ENCODE data around the gene COMT. TPM values are rescaled to one million over a fixed set of nuclear protein-coding genes. Genes with fewer than 3 reads are reported as not detected.

The COMT gene
- total and polyA plus RNA-seq, 8 donors = 25.1 to 174 (median 103) TPM

DNA sequence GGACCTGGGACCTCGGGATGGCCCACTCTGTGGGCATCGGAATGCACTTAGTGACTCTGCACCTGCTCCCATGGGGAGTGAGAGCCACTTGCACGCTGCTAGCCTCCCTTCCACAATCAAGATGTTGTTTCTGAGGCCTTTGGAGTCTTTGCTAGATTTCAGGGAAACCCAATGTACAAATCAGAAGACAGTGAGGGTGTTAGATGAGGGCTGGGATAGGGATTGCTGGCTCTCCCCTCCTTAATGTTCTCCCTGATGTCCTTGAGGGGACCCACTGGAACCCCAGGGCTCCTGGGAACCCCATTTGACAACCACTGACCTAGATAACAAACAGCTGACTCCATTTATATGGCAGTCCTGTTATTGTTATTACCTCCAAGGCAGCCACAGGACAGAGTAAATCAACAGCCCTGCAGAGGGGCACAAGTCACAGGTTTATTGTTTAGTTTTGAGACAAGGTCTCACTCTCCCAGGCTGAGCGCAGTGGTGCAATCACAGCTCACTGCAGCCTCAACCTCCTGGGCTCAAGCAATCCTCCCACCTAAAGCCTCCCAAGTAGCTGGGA, 31.3 kb upstream of the COMT start:
- no peak overlapping the region for H3K4me3 ChIP-seq
- H3K27me3 ChIP-seq = no peaks in the 10 kb centered on the region
- 30 to 41% (median 34%) methylated on average over 4 of the region's 4 CpGs for WGBS, 5 donors
- TF ChIP-seq POLR2A (IDR thresholded peaks at IDR 0.05) (no peak), POLR2AphosphoS5 (IDR thresholded peaks at IDR 0.05) (no peak)
- TF ChIP-seq, protein P1, sequence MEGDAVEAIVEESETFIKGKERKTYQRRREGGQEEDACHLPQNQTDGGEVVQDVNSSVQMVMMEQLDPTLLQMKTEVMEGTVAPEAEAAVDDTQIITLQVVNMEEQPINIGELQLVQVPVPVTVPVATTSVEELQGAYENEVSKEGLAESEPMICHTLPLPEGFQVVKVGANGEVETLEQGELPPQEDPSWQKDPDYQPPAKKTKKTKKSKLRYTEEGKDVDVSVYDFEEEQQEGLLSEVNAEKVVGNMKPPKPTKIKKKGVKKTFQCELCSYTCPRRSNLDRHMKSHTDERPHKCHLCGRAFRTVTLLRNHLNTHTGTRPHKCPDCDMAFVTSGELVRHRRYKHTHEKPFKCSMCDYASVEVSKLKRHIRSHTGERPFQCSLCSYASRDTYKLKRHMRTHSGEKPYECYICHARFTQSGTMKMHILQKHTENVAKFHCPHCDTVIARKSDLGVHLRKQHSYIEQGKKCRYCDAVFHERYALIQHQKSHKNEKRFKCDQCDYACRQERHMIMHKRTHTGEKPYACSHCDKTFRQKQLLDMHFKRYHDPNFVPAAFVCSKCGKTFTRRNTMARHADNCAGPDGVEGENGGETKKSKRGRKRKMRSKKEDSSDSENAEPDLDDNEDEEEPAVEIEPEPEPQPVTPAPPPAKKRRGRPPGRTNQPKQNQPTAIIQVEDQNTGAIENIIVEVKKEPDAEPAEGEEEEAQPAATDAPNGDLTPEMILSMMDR (IDR thresholded peaks at IDR 0.05) = no peak
- H3K4me1 ChIP-seq = peaks cover 0 to 17% (median 16%) of the 10 kb centered on the region in 4 donors
- peaks cover 31 to 83% (median 81%) of the 10 kb centered on the region in 4 donors for H3K36me3 ChIP-seq
- intact Hi-C loops (cut with DNase I; ENCODE audit: low total_unique reads) = loop anchor here (5.0 kb wide), 1 partner anchor 178 kb away; no protein-coding TSS in a partner anchor
- no peaks in the 10 kb centered on the region for H3K9me3 ChIP-seq
- no peak overlapping the region for H3K27ac ChIP-seq
- no peak for DNase-seq

DNA sequence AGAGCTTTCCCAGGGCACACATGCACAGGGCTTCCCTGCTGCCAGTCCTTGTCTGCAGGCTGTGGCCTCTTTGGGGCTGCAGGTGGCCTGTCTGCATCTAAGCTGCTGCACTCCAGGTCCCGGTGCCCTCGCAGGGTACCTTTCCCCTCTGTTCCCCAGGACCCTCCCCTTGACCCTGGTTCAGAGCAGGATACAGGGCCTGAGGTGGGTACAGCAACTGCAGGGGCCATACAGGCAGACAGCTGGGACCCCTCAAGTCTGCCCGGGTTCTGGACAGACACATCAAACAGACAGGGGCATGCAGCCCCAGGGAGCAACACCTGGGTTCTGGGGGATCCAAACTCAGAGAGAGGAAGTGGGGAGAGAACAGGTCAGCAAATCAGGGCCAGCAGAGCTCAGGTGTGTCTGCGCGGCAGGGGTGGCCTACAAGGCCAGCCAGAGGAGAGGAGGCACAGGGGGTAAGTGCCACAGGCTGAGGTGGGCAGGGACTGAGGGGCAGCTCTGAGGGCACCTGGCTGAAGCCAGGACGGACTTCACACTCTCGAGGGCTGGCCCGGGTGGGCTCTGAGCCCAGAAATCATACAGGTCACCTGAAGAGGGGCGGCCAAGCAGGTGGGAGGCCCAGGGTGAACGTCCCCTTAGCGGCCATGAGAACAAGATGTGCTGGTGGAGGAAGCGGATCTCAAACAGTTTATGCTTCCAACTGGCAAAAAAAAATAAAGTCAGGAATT, 29.9 kb upstream of the COMT start:
- intact Hi-C loops (cut with DNase I; ENCODE audit: low total_unique reads) = loop anchor here (5.0 kb wide), 1 partner anchor 179 kb away; no protein-coding TSS in a partner anchor
- DNase-seq = no peak
- Histone ChIP-seq H3K9me3 (no peaks in the 10 kb centered on the region), H3K27me3 (no peaks in the 10 kb centered on the region), H3K4me3 (no peak overlapping the region), H3K36me3 (peaks cover 36 to 85% (median 83%) of the 10 kb centered on the region in 4 donors), H3K27ac (peak overlapping the region in 4 of 5 donors; percentile 43 to 81 (median 55)), H3K4me1 (peaks cover 1 to 21% (median 17%) of the 10 kb centered on the region in 4 donors)
- WGBS, 5 donors = 48 to 61% (median 49%) methylated on average over 8 to 12 of the region's 12 CpGs
- TF ChIP-seq POLR2A (IDR thresholded peaks at IDR 0.05) (no peak), EP300 (IDR thresholded peaks at IDR 0.05) (no peak), POLR2AphosphoS5 (IDR thresholded peaks at IDR 0.05) (no peak)
- TF ChIP-seq, protein P1 (IDR thresholded peaks at IDR 0.05) = no peak

DNA sequence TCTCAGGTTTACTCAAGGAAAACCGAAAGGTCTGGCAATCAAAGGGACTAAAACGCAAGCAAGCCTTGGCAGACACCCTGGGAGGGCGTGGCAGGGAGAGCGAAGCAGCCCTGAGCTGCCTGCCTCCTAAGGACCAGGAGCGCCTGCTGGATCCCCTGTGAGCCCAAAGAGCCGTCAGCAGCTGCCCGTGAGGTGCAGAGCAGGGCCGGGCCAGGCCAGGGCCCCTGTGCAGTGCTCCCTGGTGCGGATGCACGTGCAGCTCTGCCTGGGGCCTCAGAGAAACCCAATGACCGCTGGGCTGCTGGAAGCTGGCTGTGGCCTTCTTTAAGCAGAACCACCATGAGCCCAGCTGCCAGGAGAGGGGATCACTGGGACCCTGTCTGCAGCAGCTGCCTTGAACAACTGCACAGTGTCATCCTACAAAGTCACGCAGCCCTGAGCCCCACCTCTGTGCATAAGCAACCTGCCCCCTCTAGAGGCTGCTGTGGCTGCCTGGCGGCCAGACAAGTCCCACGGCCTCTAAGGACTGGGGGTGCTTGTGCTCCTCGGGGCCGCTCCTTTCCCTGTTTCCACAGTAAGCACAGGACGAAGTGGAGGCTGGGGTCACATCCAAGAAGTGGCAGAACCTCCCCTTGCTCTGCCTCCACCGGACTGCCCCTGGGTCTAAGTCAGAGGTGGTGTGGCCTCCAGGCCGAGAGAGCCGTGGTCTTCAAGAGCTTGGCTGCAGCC, 29.1 kb upstream of the COMT start:
- TF ChIP-seq, protein P1 (IDR thresholded peaks at IDR 0.05) = no peak
- TF ChIP-seq EP300 (IDR thresholded peaks at IDR 0.05) = no peak
- no peak for TF ChIP-seq POLR2AphosphoS5 (IDR thresholded peaks at IDR 0.05)
- TF ChIP-seq POLR2A (IDR thresholded peaks at IDR 0.05) = no peak
- DNase-seq = peak in 1 of 2 donors; percentile 90
- Histone ChIP-seq H3K27me3 (no peaks in the 10 kb centered on the region), H3K9me3 (no peaks in the 10 kb centered on the region), H3K27ac (peak overlapping the region in 3 of 5 donors; percentile 31 to 81 (median 53)), H3K4me1 (peaks cover 8 to 28% (median 17%) of the 10 kb centered on the region in 4 donors), H3K36me3 (peaks cover 42 to 89% (median 85%) of the 10 kb centered on the region in 4 donors), H3K4me3 (no peak overlapping the region)
- 17 to 68% (median 52%) methylated on average over 3 to 20 of the region's 20 CpGs for WGBS, 5 donors
- intact Hi-C loops (cut with DNase I; ENCODE audit: low total_unique reads) = loop anchor here (5.0 kb wide), 1 partner anchor 180 kb away; no protein-coding TSS in a partner anchor

DNA sequence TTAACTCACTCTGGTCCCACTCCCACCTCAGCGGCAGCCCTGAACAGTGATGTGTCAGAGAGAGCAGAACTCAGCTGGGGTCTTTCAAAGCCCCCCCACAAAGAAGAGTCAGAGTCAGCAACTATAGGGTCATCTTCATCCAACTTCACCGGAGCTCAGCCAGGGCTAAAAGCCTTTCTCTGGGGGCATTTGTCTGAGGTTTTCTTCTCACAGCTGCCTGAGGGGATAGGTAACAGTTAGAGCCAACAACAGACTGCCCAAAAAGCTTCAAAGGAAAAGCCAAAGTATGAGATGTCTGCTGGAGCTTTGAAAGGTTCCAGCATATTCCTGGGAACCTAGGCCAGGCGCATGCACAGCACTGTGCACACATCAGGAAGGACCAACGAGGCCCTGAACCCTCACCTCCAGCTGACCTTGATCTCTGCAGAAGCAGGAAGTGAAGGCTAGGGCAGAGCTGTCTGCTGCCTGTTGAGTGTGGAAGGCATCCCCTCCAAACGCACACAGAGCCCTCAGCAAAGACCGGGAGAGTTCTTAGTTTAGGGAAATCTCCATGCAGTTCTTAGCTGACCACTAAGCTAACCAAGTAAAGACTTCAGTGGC, 28.1 kb upstream of the COMT start:
- Histone ChIP-seq H3K4me1 (peaks cover 8 to 35% (median 17%) of the 10 kb centered on the region in 4 donors), H3K36me3 (peaks cover 49 to 91% (median 86%) of the 10 kb centered on the region in 4 donors), H3K27ac (peak overlapping the region in 1 of 5 donors; percentile 81), H3K9me3 (no peaks in the 10 kb centered on the region), H3K27me3 (no peaks in the 10 kb centered on the region), H3K4me3 (no peak overlapping the region)
- WGBS, 5 donors = 87 to 100% (median 92%) methylated on average over 5 to 6 of the region's 6 CpGs
- intact Hi-C loops (cut with DNase I; ENCODE audit: low total_unique reads) = loop anchor here (5.0 kb wide), 1 partner anchor 181 kb away; no protein-coding TSS in a partner anchor
- TF ChIP-seq POLR2A (IDR thresholded peaks at IDR 0.05) = no peak
- TF ChIP-seq, protein P1 (IDR thresholded peaks at IDR 0.05) = no peak
- no peak for TF ChIP-seq POLR2AphosphoS5 (IDR thresholded peaks at IDR 0.05)
- TF ChIP-seq EP300 (IDR thresholded peaks at IDR 0.05) = no peak
- DNase-seq = no peak
